GM04503 (cell line): ENCODE results near the gene KHDRBS2.
A peak's percentile ranks its signal among the peaks of the same experiment; 100 is the strongest.

Source experiments
- DNase-seq: peaks from one replicate; pipeline ENCODE4 v3.0.0-alpha.2; 2012; ENCODE audit warnings: low read depth

KHDRBS2 gene

DNA sequence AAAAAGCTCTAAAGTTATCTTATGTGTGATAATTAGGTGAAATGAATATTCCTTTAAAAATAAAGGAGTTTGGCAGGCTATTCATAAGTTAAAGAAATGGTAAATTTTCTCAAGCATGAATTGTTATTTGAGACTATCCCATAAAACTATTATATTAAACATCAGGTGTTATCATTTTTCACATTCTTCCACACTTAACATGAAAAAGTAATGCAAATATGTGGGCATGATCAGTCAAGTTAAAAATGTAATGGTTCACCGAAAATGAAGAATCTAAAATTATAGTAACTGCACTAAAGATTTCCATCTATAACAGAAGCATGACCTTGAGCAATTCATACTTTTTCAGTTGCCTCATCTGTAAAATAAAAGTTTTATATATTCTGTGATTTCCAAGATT lies 110.8 kb downstream of the KHDRBS2 start:
- no peak for DNase-seq

DNA sequence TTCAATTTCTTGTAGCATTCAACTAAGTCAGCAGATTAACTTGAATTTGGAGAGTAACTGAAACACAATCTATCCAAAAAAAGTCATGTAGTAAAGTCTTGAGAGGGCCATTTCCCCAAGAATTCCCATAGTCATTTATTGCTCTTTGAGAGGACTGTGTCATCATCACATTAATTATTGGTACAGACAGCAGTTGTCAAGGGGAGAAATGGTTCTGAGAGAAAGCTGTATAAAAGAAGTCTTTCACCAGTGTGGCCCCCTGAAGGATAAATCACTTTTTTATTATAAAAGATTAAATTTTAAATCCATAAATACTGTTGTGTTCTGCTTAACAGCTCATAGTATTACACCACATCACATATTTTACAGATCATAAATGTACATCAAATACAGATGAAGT lies 111.5 kb downstream of the KHDRBS2 start:
- DNase-seq = no peak

DNA sequence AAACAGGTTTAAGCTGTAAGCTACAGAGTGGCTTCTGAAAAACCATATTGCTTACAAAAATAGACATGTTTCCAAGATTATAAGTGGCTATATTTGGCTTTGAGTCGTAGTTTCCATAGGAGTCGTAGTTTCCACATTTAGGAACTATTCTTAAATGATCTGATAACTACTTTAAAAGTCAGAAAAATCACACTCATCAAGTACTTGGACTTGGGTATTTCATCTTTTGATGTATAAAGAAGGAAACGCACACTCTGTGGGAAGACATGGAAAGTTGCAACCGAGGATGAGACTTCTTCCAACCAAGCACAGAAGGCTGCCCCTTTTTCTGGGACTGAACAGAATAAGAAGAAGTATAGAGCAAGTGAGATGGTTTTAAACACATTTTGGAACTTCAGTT lies 118.3 kb downstream of the KHDRBS2 start:
- DNase-seq = no peak

DNA sequence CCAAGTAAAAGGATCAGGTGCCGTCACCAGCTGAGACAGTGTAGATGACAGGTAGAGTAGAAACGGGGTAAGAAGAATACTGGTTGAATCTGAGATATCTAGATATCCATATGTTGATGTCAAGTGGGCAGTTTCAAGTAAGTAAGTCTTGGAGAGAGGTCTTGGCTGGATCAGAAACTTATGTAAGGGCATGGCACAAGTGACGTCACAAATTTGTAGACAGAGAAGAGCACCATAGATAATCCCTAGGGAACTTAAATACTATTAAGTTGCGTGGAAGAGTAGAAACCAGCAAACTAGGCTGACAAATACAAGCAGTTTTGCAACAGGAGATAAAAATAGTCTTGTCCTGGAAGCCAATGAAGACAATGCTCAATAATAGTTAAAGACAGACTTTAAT lies 123.2 kb downstream of the KHDRBS2 start:
- no peak for DNase-seq

DNA sequence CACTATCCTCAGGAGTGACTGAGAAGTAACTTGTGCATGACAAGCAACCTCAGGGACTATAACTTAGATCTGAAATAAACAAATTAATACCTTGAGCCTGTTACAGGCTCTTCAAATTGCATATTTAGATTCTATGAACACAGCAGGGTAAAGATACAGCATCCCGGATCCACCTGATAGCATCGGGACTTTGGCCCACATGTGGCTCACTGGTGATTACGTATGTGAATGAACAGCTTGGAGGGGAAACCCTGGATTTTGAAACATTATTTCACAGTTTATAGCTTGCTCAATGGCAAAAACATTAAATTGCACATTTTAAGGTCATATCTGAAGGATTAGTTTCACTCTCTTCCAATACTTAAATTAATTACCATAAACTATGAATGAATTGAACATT lies 133.2 kb downstream of the KHDRBS2 start:
- no peak for DNase-seq

DNA sequence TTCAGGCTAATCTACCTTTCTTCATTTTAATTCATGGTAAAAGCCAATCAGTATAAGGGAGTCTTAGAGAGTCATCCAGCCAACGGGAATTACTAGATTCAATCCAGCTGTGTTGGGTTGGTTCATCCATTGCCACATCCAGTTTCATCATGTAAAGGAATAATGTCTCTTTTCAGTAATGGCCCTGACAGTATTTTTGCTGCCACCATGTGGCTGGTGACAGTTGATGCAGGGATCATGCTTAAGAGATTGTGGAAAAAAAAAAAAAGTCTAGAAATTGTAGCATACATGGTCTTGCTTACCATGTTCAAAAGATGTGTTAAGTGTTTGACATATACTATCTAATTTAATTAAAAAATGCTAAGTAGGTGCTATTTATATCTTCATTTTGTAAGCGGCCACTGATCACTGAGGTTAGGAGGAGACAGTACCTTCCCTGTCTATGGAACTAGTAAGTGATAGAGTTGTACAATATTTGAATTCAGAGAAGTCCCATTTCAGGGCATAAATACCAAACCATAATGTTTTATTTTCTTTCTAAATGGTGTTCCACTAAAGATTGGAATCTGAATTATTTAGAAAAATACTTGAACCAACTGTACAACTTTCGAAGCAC lies 135.9 kb downstream of the KHDRBS2 start:
- peak; percentile 11 for DNase-seq

DNA sequence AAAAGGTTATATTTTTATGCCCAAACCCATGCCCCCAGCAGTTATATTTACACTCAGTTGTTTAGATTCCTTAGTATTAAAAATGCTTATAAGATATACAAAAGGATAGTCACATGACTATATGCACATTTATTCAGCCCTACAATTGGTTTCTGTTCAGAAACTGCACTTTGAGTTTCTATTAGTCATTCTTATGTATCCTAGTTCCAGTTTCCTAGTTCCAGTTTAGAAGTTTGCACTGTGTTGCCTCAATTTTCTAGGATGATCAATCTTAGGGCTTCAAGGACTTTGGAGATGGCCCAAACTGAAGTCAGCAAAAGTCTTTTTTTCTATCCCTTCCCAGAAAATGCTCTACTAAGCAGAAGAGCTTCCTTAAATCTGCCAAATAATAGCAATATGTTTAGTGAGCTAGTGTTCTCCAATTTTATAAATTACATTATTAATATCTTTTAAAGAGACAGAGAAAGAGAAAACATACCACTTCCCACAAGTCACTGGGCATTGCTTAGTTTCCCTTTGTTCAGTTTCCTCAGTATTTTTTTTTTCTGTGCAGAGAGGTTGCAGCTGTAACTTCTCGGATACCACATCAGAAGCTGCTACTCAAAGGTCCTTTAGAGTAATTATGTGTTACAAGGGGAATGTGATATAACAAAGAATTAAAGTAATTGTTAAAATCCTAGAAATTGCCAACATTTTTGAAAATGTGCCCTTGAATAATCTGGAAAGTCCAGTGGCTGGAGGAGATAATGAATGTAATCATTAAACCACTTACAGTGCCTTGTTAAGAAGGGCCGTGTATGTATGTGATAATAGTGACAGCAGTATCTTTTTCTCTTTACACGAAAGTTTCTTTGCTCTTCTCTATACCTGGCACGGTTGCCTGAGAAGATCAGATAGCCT lies 138.8 kb downstream of the KHDRBS2 start:
- no peak for DNase-seq

- DNase-seq = no peak
These were observed 156.9 kb downstream of the KHDRBS2 start for GRCh38 chr6:62129127-62129526.

- DNase-seq = no peak
These were observed 166.6 kb downstream of the KHDRBS2 start for GRCh38 chr6:62119401-62119800.

- no peak for DNase-seq
These were observed 182.7 kb downstream of the KHDRBS2 start for GRCh38 chr6:62103186-62103859.

DNA sequence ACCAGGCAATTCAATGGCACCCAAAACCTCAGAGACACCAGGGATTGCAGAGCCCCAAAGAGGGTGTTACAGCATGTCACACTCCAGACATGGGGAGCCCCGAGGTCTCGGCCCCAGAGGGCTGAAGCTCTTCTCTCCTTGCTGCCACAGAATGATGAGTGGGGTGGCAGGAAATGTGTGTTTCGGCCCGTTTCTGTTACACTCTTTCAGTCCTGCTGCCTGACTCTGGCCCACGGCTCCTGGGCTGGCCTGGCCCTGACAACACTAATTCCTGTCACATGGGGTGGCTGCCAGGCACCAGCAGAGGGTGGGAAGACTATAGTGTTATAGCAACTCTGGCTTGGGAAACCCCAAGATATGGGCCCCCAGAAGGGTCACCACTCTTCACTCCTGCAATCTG lies 183.6 kb downstream of the KHDRBS2 start:
- DNase-seq = no peak

- DNase-seq = no peak
These were observed 195.4 kb downstream of the KHDRBS2 start for GRCh38 chr6:62090442-62091229.

DNA sequence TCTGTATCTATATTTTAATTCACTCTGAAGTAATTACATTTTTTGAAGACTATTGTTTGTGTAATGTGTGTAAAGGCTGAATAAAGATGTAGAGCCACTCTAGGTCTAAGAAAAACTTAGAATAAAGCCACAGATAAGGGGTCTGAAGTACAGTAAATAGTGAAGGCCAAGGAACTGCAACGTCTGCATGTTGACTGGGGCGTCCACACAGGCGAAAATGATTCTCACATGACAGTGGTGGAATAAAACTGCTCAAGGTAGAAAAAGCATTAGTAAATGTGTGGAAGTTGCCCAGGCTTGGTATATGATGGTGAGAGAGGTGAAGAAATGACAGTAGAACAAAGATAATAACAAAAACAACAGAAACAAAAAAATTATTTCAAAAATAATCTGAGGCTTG lies 196.2 kb downstream of the KHDRBS2 start:
- DNase-seq = no peak

DNA sequence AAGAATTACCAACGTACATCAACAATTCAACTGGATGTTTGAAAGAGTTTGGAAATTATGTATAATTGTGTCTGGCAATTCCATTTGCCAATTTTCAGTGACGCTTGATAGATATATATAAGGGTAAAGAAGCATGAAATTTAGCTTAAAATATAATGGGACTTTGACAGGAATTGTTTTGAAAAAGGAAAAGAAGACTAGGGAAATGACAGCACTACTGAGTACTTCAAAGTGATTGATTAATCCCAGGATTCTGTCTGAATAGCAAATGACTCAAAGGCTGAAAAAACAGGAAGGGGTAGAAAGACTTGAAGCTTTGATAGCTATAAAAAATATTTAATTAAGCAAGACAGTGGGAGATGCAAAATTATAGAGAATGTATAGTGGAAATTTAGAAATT lies 200.0 kb downstream of the KHDRBS2 start:
- no peak for DNase-seq

- DNase-seq = no peak
These were observed 210.2 kb downstream of the KHDRBS2 start for GRCh38 chr6:62075869-62076268.

DNA sequence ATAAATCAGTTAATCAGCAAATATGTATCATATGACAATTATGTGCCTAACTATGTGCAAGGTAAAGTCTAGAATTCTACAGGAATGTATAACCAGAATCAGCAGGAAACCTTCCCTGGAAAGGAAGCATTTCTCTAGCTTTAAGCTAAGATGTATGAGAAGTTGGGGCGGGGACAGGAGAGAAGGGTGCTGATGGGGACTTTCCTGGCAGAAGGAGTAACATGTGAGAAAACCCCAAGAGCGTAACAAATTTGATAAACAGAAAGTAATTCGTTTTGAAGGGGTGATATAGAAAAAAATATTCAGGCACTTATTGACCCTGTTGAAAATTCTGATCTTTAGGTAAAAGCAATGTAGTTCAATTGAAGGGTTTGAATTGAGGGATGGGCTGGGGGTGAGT lies 226.1 kb downstream of the KHDRBS2 start:
- no peak for DNase-seq

GRCh38 chr6:62057300-62057699 lies 228.7 kb downstream of the KHDRBS2 start:
- DNase-seq = no peak

DNA sequence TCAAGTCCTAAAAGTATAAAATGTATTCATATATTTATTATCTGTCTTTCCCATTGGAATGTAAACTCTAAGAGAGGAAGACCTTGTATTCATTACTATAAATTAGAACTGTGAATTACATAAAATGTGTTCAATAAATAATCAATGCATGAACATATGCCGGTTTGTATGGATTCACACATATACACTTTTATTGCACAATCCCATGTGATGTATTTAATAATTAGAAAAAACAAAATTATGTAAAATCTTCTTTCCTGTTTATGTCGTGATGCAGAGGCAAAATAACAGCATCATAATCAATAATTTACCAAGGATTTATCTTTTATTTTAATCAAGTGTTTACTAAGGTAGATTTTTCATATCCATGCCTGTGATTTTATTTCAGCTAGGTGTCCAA lies 240.5 kb downstream of the KHDRBS2 start:
- DNase-seq = no peak

- no peak for DNase-seq
These were observed 242.9 kb downstream of the KHDRBS2 start for GRCh38 chr6:62043084-62043483.

- DNase-seq = no peak
These were observed 243.6 kb downstream of the KHDRBS2 start for GRCh38 chr6:62042429-62042828.

GRCh38 chr6:62039605-62040004 lies 246.4 kb downstream of the KHDRBS2 start:
- no peak for DNase-seq

DNA sequence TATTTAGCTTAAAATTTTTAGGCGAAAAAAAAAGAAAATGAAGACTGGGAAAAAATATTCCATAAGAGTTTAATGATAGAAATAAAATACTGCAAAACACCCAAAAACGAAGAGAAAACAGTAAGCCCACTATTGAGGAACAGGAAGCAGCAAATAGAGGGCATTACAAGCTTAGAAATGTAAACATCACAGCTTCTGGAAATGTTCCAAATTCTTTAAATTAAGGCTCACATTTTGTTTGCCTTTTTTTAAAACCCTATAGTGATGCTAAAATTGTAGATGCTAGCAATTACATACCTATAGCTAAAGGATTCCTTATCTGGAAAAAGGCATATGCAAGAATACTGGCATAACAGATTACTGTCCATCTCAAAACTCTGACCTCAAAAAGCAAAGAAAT lies 248.6 kb downstream of the KHDRBS2 start:
- DNase-seq = no peak
